CD4-positive, alpha-beta T cell treated with Interleukin-15 for 4 hours (primary cell): Measurements from ENCODE around the gene TLK2.

Experiments
- DNase-seq: peaks from one replicate; pipeline ENCODE4 v3.0.0-alpha.2; 2020; ENCODE audit warnings: low spot score

TLK2 gene

GRCh38 chr17:62655656-62656055, 177.0 kb downstream of the TLK2 start:
- no peak for DNase-seq

GRCh38 chr17:62656446-62656845, 177.8 kb downstream of the TLK2 start:
- no peak for DNase-seq

- no peak for DNase-seq
These were observed 178.6 kb downstream of the TLK2 start for GRCh38 chr17:62657145-62657665.

GRCh38 chr17:62657690-62658089, 179.1 kb downstream of the TLK2 start:
- no peak for DNase-seq

GRCh38 chr17:62658136-62658920, 179.7 kb downstream of the TLK2 start:
- no peak for DNase-seq

GRCh38 chr17:62660629-62661118, 182.0 kb downstream of the TLK2 start:
- DNase-seq: no peak

GRCh38 chr17:62661337-62661736, 182.7 kb downstream of the TLK2 start:
- no peak for DNase-seq

GRCh38 chr17:62662855-62663254, 184.2 kb downstream of the TLK2 start:
- no peak for DNase-seq
